B cell (primary cell): Measurements from ENCODE around the gene L3MBTL4. TPM values are rescaled to one million over a fixed set of nuclear protein-coding genes. Genes with fewer than 3 reads are reported as not detected.

Experiments
- ATAC-seq: fragments of 200-7000 bp; cut with Tn5 transposase; one replicate; pipeline ENCODE4 v1.10.0; 2021; ENCODE audit warnings: low read depth, mild to moderate bottlenecking, moderate number of reproducible peaks, moderate library complexity
- CTCF ChIA-PET: fragments of 350-600 bp; sonication (Branson Sonifier 250); formaldehyde crosslinking; loops from one replicate; lab custom pipeline; 2021; ENCODE audit warnings: antibody characterized with exemption, inconsistent platforms; lab: Charles Lee
- POLR2A ChIA-PET: fragments of 350-600 bp; sonication (Branson Sonifier 250); formaldehyde crosslinking; loops from one replicate; lab custom pipeline; 2021; ENCODE audit warnings: antibody characterized with exemption; lab: Charles Lee
- DNase-seq: peaks from one replicate; pipeline ENCODE4 v3.0.0; 2013
- H2AFZ ChIP-seq: 2 replicates; pipeline ENCODE4 v1.6.1; 2012; ENCODE audit warnings: mild to moderate bottlenecking, low read depth, low read length; ENCODE audit not compliant: insufficient read depth, poor library complexity, severe bottlenecking
- H3K27ac ChIP-seq, 2 donors: 1 replicate in 1 of 2; 2 replicates in 1 of 2; pipeline ENCODE4 v1.5.1; 2012 to 2013; ENCODE audit warnings: low read length in 2 of 2, mild to moderate bottlenecking in 2 of 2, moderate library complexity in 1 of 2
- H3K27me3 ChIP-seq, 4 experiments: fragments of 200-600 bp in 1 of 4; sonication (generic) in 1 of 4; replicated peaks in 1 of 4; 1 replicate in 2 of 4; 2 replicates in 2 of 4; pipeline versions ENCODE4 v1.6.1 to v1.7.0; 2013 to 2016; ENCODE audit warnings: low read length in 3 of 4, mild to moderate bottlenecking in 2 of 4, mixed read lengths in 1 of 4, moderate library complexity in 1 of 4; ENCODE audit not compliant: insufficient read depth in 4 of 4, control insufficient read depth in 3 of 4; ENCODE audit errors: control extremely low read depth in 1 of 4
- H3K36me3 ChIP-seq, 2 experiments: replicated peaks in 1 of 2; 1 replicate in 1 of 2; 2 replicates in 1 of 2; pipeline versions ENCODE4 v1.6.1 to v1.7.1; 2013; ENCODE audit warnings: low read length in 1 of 2; ENCODE audit not compliant: insufficient read depth in 2 of 2, control insufficient read depth in 1 of 2; ENCODE audit errors: control extremely low read depth in 1 of 2, extremely low read depth in 1 of 2
- H3K4me1 ChIP-seq, 2 donors: fragments of 200-600 bp in 1 of 2; sonication (generic) in 1 of 2; 1 replicate in 1 of 2; 2 replicates in 1 of 2; pipeline versions ENCODE4 v1.5.1 to v1.6.1; 2013 to 2017; ENCODE audit warnings: low read length in 2 of 2; ENCODE audit not compliant: control insufficient read depth in 2 of 2, insufficient read depth in 2 of 2
- H3K4me2 ChIP-seq: replicated peaks from 2 replicates; pipeline ENCODE3; 2012; ENCODE audit warnings: mild to moderate bottlenecking, low read depth, low read length; ENCODE audit not compliant: poor library complexity, severe bottlenecking
- H3K4me3 ChIP-seq, 5 experiments: fragments of 200-600 bp in 1 of 5; sonication (generic) in 1 of 5; 1 replicate in 3 of 5; 2 replicates in 2 of 5; pipeline versions ENCODE4 v1.5.1 to v1.7.0; 2011 to 2016; ENCODE audit warnings: low read length in 4 of 5, mild to moderate bottlenecking in 4 of 5, low read depth in 2 of 5, control low read depth in 1 of 5, moderate library complexity in 1 of 5; ENCODE audit not compliant: insufficient read depth in 1 of 5; ENCODE audit errors: control extremely low read depth in 1 of 5, extremely low read depth in 1 of 5
- H3K79me2 ChIP-seq: fragments of 200-600 bp; sonication (generic); one replicate; pipeline ENCODE4 v1.6.0; 2016; ENCODE audit warnings: low read length; ENCODE audit not compliant: control insufficient read depth, insufficient read depth
- H3K9ac ChIP-seq: fragments of 200-600 bp; sonication (generic); 2 replicates; pipeline ENCODE4 v1.6.1; 2017; ENCODE audit warnings: mild to moderate bottlenecking, low read length, moderate library complexity
- H3K9me3 ChIP-seq, 3 donors: one replicate each; pipeline versions ENCODE4 v1.6.1 to v1.7.1; 2013; ENCODE audit warnings: low read length in 2 of 3; ENCODE audit not compliant: control insufficient read depth in 2 of 3, insufficient read depth in 1 of 3; ENCODE audit errors: control extremely low read depth in 1 of 3
- H4K20me1 ChIP-seq: 2 replicates; pipeline ENCODE4 v1.6.0; 2012; ENCODE audit warnings: mild to moderate bottlenecking, low read length; ENCODE audit not compliant: insufficient read depth, control insufficient read depth, poor library complexity, severe bottlenecking
- H3K27ac Mint-ChIP-seq: one replicate; pipeline ENCODE4 v1.8.0; 2021; ENCODE audit warnings: mixed read lengths
- H3K27me3 Mint-ChIP-seq: one replicate; pipeline ENCODE4 v1.8.0; 2021; ENCODE audit warnings: mixed read lengths
- H3K4me1 Mint-ChIP-seq: one replicate; pipeline ENCODE4 v1.8.0; 2021; ENCODE audit warnings: mixed read lengths
- H3K4me3 Mint-ChIP-seq: one replicate; pipeline ENCODE4 v1.8.0; 2021; ENCODE audit warnings: mixed read lengths
- H3K9me3 Mint-ChIP-seq: one replicate; pipeline ENCODE4 v1.8.0; 2022; ENCODE audit warnings: mixed read lengths; ENCODE audit not compliant: insufficient read depth
- EZH2 ChIP-seq: IDR thresholded peaks from 2 replicates; pipeline ENCODE4 v1.6.1; 2012; ENCODE audit warnings: borderline replicate concordance, low read depth, mild to moderate bottlenecking, moderate library complexity, low read length; ENCODE audit not compliant: insufficient read depth, poor library complexity, severe bottlenecking
- WGBS: methylation state at CpG from one replicate; pipeline ENCODE4 v1.1.5; 2013; ENCODE audit warnings: missing lambda C conversion rate; ENCODE audit not compliant: insufficient coverage; 5-methylcytosine and 5-hydroxymethylcytosine counted together
- intact Hi-C: fragments of 100-400 bp; cut with micrococcal nuclease; formaldehyde crosslinking; loops from one replicate; pipeline ENCODE4 v1.10.0; 2022
- polyA plus RNA-seq: library from polyadenylated mRNA; depleted of rRNA; stranded (reverse); fragments of >200 nt; gene quantifications from 2 replicates; pipeline ENCODE4 v1.2.3, GENCODE V29; 2012
- total RNA-seq, 2 donors: library from RNA; stranded (reverse); fragments of 120-200 nt in 1 of 2; gene quantifications; 1 replicate in 1 of 2; 2 replicates in 1 of 2; pipeline versions ENCODE4 v1.2.3 to v1.2.4, GENCODE V29; 2013 to 2022
- TF ChIP-seq, protein P1 (sequence below): fragments of 200-600 bp; IDR thresholded peaks from one replicate; pipeline ENCODE4 v1.8.0; 2022; ENCODE audit warnings: antibody characterized with exemption, mild to moderate bottlenecking

The L3MBTL4 gene
- total and polyA plus RNA-seq, 2 donors (not counting 1 experiment from before 2014, with no cell fraction given), result 3.0 to 11.9 TPM

DNA sequence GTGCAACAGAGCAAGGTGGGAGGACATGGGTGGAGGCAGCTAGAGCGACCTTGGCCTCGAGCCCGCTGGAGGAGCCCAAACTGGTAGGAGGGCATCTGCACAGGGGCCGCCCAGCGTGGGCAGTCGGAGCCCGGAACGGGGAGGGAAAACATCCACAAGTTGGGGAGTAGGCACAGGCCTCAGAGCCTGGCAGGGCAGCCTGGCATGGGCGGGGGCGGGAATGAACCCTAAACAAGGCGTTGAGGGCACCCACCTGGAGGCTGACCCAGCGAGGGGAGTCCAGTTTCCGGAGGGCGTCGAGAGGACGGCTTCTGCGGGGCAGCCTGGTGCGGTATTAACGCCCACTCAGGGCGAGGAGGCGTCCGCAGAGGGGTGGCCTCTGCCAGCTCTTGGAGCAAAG, 129.9 kb downstream of the L3MBTL4 start:
- ChIA-PET POLR2A (no interaction called here), CTCF (no interaction called here)
- intact Hi-C loops, result no loop called here
- Histone ChIP-seq H3K4me3 (no peak overlapping the region), H3K4me2 (no peak overlapping the region), H3K4me1 (peaks cover 0 to 1% of the 10 kb centered on the region in 2 donors), H3K36me3 (no peaks in the 10 kb centered on the region), H3K9me3 (peaks cover 0 to 3% (median 0%) of the 10 kb centered on the region in 3 donors), H3K27ac (no peak overlapping the region), H3K27me3 (no peaks in the 10 kb centered on the region), H3K79me2 (no peaks in the 10 kb centered on the region), H4K20me1 (no peaks in the 10 kb centered on the region), H3K9ac (no peak overlapping the region), H2AFZ (no peak overlapping the region)
- no peak for DNase-seq
- Mint-ChIP-seq H3K4me3 (no peak overlapping the region), H3K4me1 (peaks cover 1% of the 10 kb centered on the region), H3K27me3 (no peaks in the 10 kb centered on the region), H3K27ac (no peak overlapping the region), H3K9me3 (no peaks in the 10 kb centered on the region)
- no peak for ATAC-seq
- WGBS, result 96% methylated on average over 22 of the region's 22 CpGs
- no peak for TF ChIP-seq EZH2
- TF ChIP-seq, protein P1, sequence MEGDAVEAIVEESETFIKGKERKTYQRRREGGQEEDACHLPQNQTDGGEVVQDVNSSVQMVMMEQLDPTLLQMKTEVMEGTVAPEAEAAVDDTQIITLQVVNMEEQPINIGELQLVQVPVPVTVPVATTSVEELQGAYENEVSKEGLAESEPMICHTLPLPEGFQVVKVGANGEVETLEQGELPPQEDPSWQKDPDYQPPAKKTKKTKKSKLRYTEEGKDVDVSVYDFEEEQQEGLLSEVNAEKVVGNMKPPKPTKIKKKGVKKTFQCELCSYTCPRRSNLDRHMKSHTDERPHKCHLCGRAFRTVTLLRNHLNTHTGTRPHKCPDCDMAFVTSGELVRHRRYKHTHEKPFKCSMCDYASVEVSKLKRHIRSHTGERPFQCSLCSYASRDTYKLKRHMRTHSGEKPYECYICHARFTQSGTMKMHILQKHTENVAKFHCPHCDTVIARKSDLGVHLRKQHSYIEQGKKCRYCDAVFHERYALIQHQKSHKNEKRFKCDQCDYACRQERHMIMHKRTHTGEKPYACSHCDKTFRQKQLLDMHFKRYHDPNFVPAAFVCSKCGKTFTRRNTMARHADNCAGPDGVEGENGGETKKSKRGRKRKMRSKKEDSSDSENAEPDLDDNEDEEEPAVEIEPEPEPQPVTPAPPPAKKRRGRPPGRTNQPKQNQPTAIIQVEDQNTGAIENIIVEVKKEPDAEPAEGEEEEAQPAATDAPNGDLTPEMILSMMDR, result no peak

DNA sequence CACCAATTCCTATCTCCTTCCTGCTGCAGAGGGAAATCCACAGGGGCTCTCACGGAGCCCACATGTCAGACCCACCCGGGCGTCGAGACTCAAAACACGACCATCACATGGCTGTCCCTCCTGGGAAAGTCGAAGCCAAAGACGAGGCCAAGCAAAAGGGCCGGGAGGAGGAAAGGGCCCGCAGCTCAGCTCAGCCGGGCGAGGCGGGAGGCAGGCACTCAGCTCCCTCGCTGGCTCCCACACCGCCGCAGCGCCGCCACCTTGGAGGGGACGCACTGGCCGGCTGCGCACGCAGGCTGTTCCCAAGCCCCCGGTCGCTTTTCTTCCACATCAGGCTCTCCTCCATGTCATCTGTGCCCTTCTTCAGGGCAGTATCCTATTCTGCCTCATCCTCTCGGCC, 130.4 kb downstream of the L3MBTL4 start:
- H3K4me1 ChIP-seq, result no peaks in the 10 kb centered on the region
- intact Hi-C loops, result no loop called here
- H3K4me2 ChIP-seq, result no peak overlapping the region
- H3K4me3 ChIP-seq, result no peak overlapping the region
- H3K27ac Mint-ChIP-seq, result no peak overlapping the region
- H3K27ac ChIP-seq, result no peak overlapping the region
- H4K20me1 ChIP-seq, result no peaks in the 10 kb centered on the region
- no peaks in the 10 kb centered on the region for H3K9me3 Mint-ChIP-seq
- no peaks in the 10 kb centered on the region for H3K79me2 ChIP-seq
- ATAC-seq (no peak), DNase-seq (no peak)
- no peaks in the 10 kb centered on the region for H3K27me3 Mint-ChIP-seq
- H3K36me3 ChIP-seq, result no peaks in the 10 kb centered on the region
- H3K4me3 Mint-ChIP-seq, result no peak overlapping the region
- no peak overlapping the region for H3K9ac ChIP-seq
- H3K4me1 Mint-ChIP-seq, result no peaks in the 10 kb centered on the region
- peaks cover 0 to 3% (median 0%) of the 10 kb centered on the region in 3 donors for H3K9me3 ChIP-seq
- WGBS, result 98% methylated on average over 23 of the region's 24 CpGs
- TF ChIP-seq, protein P1, result no peak
- no peak for TF ChIP-seq EZH2
- H2AFZ ChIP-seq, result no peak overlapping the region
- CTCF ChIA-PET, result no interaction called here
- no peaks in the 10 kb centered on the region for H3K27me3 ChIP-seq
- POLR2A ChIA-PET, result no interaction called here
